Vagina (tissue), 2 donors: ENCODE measurements around the gene SETD2. TPM values are rescaled to one million over a fixed set of nuclear protein-coding genes. Genes with fewer than 3 reads are reported as not detected.

Experiments
- DNase-seq, 2 donors: peaks; one replicate each; pipeline ENCODE4 v3.0.0-alpha.2; 2017; ENCODE audit errors: extremely low spot score in 2 of 2
- H3K27ac ChIP-seq: fragments of 200-600 bp; sonication (generic); one replicate; pipeline ENCODE4 v1.5.1; 2019
- H3K27me3 ChIP-seq: fragments of 200-600 bp; sonication (generic); one replicate; pipeline ENCODE4 v1.5.1; 2019
- H3K36me3 ChIP-seq, 2 donors: fragments of 200-600 bp; sonication (generic); one replicate each; pipeline ENCODE4 v1.5.1; 2017 to 2019
- H3K4me1 ChIP-seq: fragments of 200-600 bp; sonication (generic); one replicate; pipeline ENCODE4 v1.5.1; 2019
- H3K4me3 ChIP-seq, 2 donors: fragments of 200-600 bp; sonication (generic); 1 replicate in 1 of 2; 2 replicates in 1 of 2; pipeline ENCODE4 v1.5.1; 2016 to 2019
- H3K9me3 ChIP-seq: fragments of 200-600 bp; sonication (generic); one replicate; pipeline ENCODE4 v1.5.1; 2019
- POLR2A ChIP-seq, 2 donors: fragments of 450-650 bp; IDR thresholded peaks; one replicate each; pipeline ENCODE4 v1.6.1; 2017; ENCODE audit warnings: antibody characterized with exemption in 2 of 2, mild to moderate bottlenecking in 2 of 2, moderate library complexity in 2 of 2
- POLR2AphosphoS5 ChIP-seq, 2 donors: sonication (generic); formaldehyde crosslinking; IDR thresholded peaks; one replicate each; pipeline ENCODE4 v1.9.0; 2017; ENCODE audit warnings: antibody characterized with exemption in 2 of 2, mild to moderate bottlenecking in 2 of 2, low read depth in 1 of 2; ENCODE audit not compliant: insufficient read depth in 1 of 2
- intact Hi-C: fragments of 100-400 bp; cut with DNase I; formaldehyde crosslinking; loops from one replicate; pipeline ENCODE4 v1.15.1; 2023
- total RNA-seq: library from RNA; depleted of rRNA; stranded (reverse); fragments of >200 nt; gene quantifications from one replicate; pipeline ENCODE4 v1.2.3, GENCODE V29; 2016
- TF ChIP-seq, protein P1 (sequence below), 3 experiments: fragments of 450-650 bp in 2 of 3; fragments of 200-600 bp in 1 of 3; sonication (generic) in 1 of 3; IDR thresholded peaks; one replicate each; pipeline ENCODE4 v1.5.1; 2017 to 2019; ENCODE audit warnings: antibody characterized with exemption in 3 of 3, mild to moderate bottlenecking in 2 of 3, moderate library complexity in 2 of 3

The SETD2 gene
- total RNA-seq, 1 donor from 2014 or later: 55.5 TPM

GRCh38 chr3:47006145-47006651 is 157.7 kb downstream of the SETD2 start:
- H3K9me3 ChIP-seq: no peaks in the 10 kb centered on the region
- intact Hi-C loops: loop anchor here (10.0 kb wide), 1 partner anchor 81 kb away; no protein-coding TSS in a partner anchor
- no peak overlapping the region for H3K4me3 ChIP-seq
- no peak for TF ChIP-seq POLR2AphosphoS5 (IDR thresholded peaks at IDR 0.05; ENCODE audit: insufficient read depth in 1 of 2, low read depth in 1 of 2)
- TF ChIP-seq, protein P1, sequence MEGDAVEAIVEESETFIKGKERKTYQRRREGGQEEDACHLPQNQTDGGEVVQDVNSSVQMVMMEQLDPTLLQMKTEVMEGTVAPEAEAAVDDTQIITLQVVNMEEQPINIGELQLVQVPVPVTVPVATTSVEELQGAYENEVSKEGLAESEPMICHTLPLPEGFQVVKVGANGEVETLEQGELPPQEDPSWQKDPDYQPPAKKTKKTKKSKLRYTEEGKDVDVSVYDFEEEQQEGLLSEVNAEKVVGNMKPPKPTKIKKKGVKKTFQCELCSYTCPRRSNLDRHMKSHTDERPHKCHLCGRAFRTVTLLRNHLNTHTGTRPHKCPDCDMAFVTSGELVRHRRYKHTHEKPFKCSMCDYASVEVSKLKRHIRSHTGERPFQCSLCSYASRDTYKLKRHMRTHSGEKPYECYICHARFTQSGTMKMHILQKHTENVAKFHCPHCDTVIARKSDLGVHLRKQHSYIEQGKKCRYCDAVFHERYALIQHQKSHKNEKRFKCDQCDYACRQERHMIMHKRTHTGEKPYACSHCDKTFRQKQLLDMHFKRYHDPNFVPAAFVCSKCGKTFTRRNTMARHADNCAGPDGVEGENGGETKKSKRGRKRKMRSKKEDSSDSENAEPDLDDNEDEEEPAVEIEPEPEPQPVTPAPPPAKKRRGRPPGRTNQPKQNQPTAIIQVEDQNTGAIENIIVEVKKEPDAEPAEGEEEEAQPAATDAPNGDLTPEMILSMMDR (IDR thresholded peaks at IDR 0.05): no peak
- TF ChIP-seq POLR2A (IDR thresholded peaks at IDR 0.05): no peak
- no peak for DNase-seq
- H3K27ac ChIP-seq: no peak overlapping the region
- peaks cover 14% of the 10 kb centered on the region for H3K4me1 ChIP-seq
- H3K27me3 ChIP-seq: no peaks in the 10 kb centered on the region
- H3K36me3 ChIP-seq: peaks cover 0 to 50% of the 10 kb centered on the region in 2 donors

GRCh38 chr3:47005212-47006144 is 158.4 kb downstream of the SETD2 start:
- no peaks in the 10 kb centered on the region for H3K9me3 ChIP-seq
- intact Hi-C loops: loop anchor here (10.0 kb wide), 1 partner anchor 81 kb away; no protein-coding TSS in a partner anchor
- peaks cover 0 to 57% of the 10 kb centered on the region in 2 donors for H3K36me3 ChIP-seq
- no peak for DNase-seq
- peaks cover 14% of the 10 kb centered on the region for H3K4me1 ChIP-seq
- H3K27ac ChIP-seq: no peak overlapping the region
- no peak for TF ChIP-seq POLR2AphosphoS5 (IDR thresholded peaks at IDR 0.05; ENCODE audit: insufficient read depth in 1 of 2, low read depth in 1 of 2)
- no peak for TF ChIP-seq POLR2A (IDR thresholded peaks at IDR 0.05)
- TF ChIP-seq, protein P1 (IDR thresholded peaks at IDR 0.05): no peak
- H3K27me3 ChIP-seq: no peaks in the 10 kb centered on the region
- no peak overlapping the region for H3K4me3 ChIP-seq

GRCh38 chr3:47004369-47005211 is 159.3 kb downstream of the SETD2 start:
- no peak for DNase-seq

GRCh38 chr3:47003461-47004368 is 160.2 kb downstream of the SETD2 start:
- no peak overlapping the region for H3K4me3 ChIP-seq
- H3K27ac ChIP-seq: no peak overlapping the region
- H3K9me3 ChIP-seq: no peaks in the 10 kb centered on the region
- H3K4me1 ChIP-seq: peaks cover 1% of the 10 kb centered on the region
- H3K27me3 ChIP-seq: no peaks in the 10 kb centered on the region
- no peak for DNase-seq
- H3K36me3 ChIP-seq: peaks cover 0 to 74% of the 10 kb centered on the region in 2 donors
- TF ChIP-seq POLR2A (IDR thresholded peaks at IDR 0.05) (no peak), POLR2AphosphoS5 (IDR thresholded peaks at IDR 0.05; ENCODE audit: insufficient read depth in 1 of 2, low read depth in 1 of 2) (no peak)
- TF ChIP-seq, protein P1 (IDR thresholded peaks at IDR 0.05): no peak
- intact Hi-C loops: loop anchor here (10.0 kb wide), 1 partner anchor 79 kb away; no protein-coding TSS in a partner anchor

More at GRCh38 chr3:47004369-47005211, 159.3 kb downstream of the SETD2 start:
- intact Hi-C loops: loop anchor here (10.0 kb wide), 1 partner anchor 80 kb away; no protein-coding TSS in a partner anchor
- peaks cover 0 to 66% of the 10 kb centered on the region in 2 donors for H3K36me3 ChIP-seq
- TF ChIP-seq POLR2A (IDR thresholded peaks at IDR 0.05) (no peak), POLR2AphosphoS5 (IDR thresholded peaks at IDR 0.05; ENCODE audit: insufficient read depth in 1 of 2, low read depth in 1 of 2) (no peak)
- TF ChIP-seq, protein P1 (IDR thresholded peaks at IDR 0.05): no peak
- no peak overlapping the region for H3K4me3 ChIP-seq
- no peaks in the 10 kb centered on the region for H3K27me3 ChIP-seq
- no peak overlapping the region for H3K27ac ChIP-seq
- no peaks in the 10 kb centered on the region for H3K9me3 ChIP-seq
- H3K4me1 ChIP-seq: peaks cover 6% of the 10 kb centered on the region
